ENCODE results near the gene BRD9.

GRCh38 chr5:905139-905642 lies 12.6 kb upstream of the BRD9 start:
- no peak for TF ChIP-seq CTCF (IDR thresholded peaks at IDR 0.05)
- no peak for TF ChIP-seq POLR2A (IDR thresholded peaks at IDR 0.05)
- no peak for TF ChIP-seq POLR2AphosphoS5 (IDR thresholded peaks at IDR 0.05)
- TF ChIP-seq EP300 (IDR thresholded peaks at IDR 0.05; ENCODE audit: low read depth): no peak

Data from transverse colon (tissue), 4 donors.